GM18507 (cell line): ENCODE data around the gene AFTPH.

Source experiments
- DNase-seq: peaks from one replicate; pipeline ENCODE4 v3.0.0; 2011; ENCODE audit warnings: low read depth; ENCODE audit not compliant: insufficient read length; ENCODE audit errors: extremely low spot score
- FAIRE-seq: peaks from 2 replicates; lab custom pipeline; 2011; peaks lifted over from hg19 to GRCh38; lab: Jason Lieb, UNC

The AFTPH gene, protein sequence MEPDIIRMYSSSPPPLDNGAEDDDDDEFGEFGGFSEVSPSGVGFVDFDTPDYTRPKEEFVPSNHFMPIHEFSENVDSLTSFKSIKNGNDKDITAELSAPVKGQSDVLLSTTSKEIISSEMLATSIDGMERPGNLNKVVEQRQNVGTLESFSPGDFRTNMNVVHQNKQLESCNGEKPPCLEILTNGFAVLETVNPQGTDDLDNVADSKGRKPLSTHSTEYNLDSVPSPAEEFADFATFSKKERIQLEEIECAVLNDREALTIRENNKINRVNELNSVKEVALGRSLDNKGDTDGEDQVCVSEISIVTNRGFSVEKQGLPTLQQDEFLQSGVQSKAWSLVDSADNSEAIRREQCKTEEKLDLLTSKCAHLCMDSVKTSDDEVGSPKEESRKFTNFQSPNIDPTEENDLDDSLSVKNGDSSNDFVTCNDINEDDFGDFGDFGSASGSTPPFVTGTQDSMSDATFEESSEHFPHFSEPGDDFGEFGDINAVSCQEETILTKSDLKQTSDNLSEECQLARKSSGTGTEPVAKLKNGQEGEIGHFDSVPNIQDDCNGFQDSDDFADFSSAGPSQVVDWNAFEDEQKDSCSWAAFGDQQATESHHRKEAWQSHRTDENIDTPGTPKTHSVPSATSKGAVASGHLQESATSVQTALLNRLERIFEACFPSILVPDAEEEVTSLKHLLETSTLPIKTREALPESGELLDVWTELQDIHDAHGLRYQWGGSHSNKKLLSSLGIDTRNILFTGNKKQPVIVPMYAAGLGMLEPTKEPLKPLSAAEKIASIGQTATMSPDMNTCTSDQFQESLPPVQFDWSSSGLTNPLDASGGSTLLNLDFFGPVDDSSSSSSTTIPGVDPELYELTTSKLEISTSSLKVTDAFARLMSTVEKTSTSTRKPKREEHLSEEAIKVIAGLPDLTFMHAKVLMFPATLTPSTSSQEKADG

DNA sequence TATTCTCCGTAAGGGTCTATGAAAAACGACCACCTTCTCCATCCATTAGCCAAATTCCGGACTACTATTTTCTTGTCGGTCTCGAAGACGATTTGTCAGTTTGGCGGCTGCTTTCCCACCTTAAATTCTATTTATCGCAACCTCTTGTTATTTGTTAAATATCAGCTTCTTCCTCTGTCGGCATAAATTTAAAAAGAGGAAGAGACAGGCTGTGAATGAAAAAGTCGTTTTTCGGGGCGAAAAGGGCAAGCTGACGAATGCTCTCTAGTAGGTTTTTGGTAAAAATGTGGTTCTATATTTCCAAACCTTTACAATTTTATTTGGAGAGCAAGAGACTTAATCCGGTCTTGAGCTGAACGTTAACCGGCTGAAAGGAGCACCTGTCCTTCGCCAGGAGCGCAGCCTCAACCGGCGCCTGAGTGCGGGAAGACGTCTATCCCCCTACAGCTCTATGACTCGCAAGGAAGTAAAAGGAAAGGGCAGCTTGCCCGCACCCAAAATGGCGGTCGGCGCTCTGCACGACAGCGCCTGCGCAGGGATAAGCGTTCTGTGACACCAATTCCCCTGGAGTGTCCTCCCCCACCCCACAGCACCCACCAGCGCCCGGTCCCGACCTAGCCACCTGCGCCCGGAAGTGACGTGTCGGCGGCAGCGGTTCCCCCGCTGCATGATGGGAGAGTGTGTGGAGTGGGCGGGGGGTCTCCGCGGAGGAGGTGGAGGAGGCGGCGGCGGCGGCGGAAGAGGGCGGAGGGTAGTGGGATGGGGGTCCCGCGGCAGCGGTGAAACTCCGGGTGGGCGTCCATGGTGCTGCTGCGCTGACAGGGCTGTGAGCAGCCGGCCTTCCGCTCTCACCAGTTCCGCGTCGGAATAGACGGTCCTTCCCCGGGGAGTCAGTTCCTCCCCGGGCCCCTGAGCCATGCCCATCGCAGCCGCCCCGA, at the start of gene AFTPH:
AFTPH (plus strand) TSS at position 663 of the 938 bp plus-strand sequence. CDS start 27,147 bp downstream, outside the sequence.
- FAIRE-seq (peak; percentile 97), DNase-seq (peak; percentile 97)

DNA sequence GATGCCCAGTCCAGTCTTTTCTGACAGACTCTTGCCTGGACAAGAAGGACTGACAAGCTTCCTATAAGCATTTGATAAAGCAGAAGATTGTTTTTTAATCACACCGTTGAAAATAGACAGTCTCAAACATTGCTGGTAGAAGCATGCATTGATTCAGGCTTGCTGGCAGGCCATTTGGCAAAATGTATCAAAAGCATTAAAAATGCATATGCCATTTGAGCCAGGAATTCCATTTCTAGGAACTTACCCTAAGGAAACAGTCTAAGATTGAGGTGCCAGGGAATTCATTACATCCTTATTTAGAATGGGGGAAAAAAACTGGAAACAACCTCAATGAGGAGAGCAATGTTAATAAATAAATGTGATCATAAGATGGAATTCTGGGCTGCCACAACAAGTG, 49.5 kb upstream of the AFTPH start:
- FAIRE-seq (no peak), DNase-seq (no peak)

DNA sequence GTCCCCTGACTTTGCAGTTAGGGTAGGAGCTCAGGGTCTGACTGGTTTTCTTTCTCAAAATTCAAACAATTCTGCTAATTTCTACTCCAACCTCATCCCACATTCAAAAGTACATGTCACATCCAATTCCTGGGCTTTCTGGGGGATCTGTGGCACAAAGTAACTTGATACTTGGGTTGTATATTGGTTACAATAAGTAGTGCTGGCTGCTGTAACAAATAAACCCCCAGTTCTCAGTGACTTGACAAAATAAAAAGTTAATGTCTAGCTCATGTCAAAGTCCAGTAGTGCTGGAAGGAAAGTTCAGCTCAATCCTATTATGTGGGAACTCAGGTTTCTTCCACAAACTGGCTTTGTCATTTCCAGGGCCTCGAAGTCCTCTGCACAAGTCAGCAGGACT, 47.1 kb upstream of the AFTPH start:
- no peak for DNase-seq
- FAIRE-seq: no peak

GRCh38 chr2:64477979-64478378, 46.1 kb upstream of the AFTPH start:
- FAIRE-seq (no peak), DNase-seq (no peak)

DNA sequence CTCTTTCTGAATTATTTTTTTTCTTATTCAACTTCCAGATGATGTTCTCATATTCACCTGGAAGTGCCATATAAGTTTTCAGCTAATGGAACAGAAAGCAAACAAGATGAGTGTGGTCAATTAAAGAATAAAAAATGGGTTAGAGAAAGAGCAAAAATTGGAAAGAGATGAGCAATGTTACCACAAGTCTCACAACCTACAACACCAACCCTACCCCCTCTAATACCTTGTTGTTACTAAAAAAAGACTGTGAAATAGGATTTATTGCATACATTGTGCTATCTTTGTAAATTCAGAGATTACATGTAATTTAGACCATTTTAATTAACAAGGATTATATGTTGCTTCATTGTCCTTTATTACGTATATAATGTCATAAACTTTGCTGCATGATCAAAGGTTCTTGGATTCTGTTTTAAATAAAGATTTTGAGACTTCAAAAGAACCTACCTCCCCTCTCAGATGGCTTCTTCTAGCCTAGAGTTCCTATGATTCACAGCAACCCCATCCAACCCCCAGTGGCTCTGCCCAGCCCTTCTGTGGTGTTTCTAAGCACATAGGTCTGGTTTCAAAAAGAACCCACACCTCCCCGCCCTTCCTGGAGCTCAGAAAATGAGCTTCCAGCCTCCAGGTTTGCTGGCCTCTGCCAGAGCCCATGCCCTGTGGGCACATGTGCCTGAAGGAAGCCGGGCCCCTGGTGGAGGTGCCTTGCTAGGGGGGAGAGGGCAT, 45.5 kb upstream of the AFTPH start:
- no peak for DNase-seq
- no peak for FAIRE-seq

GRCh38 chr2:64479259-64480117, 44.6 kb upstream of the AFTPH start:
- no peak for FAIRE-seq

DNA sequence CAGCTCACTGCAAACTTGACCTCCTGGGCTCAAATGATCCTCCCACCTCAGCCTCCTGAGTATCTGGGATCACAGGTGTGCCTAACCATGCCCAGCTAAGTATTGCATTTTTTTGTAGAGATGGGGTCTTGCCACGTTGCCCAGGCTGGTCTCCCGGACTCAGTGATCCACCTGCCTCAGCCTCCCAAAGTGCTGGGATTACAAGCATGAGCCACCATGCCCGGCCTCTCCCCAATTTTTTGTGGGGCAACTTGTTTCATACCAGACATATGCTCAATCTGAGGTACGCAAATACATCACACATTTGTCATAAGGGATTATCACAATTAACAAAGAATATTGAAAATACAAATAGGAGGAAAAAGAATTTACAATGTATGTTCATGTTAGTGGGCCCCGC, 42.5 kb upstream of the AFTPH start:
- DNase-seq (no peak), FAIRE-seq (no peak)

More at GRCh38 chr2:64479259-64480117, 44.6 kb upstream of the AFTPH start:
- no peak for DNase-seq

- no peak for FAIRE-seq
- DNase-seq: no peak
Measured at GRCh38 chr2:64482243-64482642, 41.9 kb upstream of the AFTPH start.

- DNase-seq: no peak
- no peak for FAIRE-seq
Measured at GRCh38 chr2:64482765-64483504, 41.2 kb upstream of the AFTPH start.

- FAIRE-seq: no peak
Measured at GRCh38 chr2:64485331-64485730, 38.8 kb upstream of the AFTPH start.

DNA sequence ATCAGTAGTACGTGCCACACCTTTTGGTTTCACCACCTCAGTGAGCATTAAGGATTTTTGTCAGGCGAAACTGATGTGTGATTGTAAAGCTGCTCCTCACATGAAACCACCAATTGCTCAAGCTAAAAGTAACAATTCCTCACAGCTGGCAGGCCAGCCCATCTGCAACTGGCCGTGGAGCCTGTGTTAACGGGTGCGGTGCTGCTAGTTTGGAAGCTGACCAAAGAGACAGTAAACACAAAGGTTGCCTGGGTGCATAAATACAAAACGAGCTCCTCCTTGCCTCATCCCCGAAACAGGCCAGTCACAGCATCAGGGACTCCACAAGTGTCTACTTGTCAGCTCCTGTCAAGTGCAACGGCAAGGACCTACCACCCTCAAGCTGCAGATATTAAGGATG, 38.2 kb upstream of the AFTPH start:
- DNase-seq: no peak
- FAIRE-seq: no peak

More at GRCh38 chr2:64485331-64485730, 38.8 kb upstream of the AFTPH start:
- no peak for DNase-seq

GRCh38 chr2:64487256-64488049, 36.7 kb upstream of the AFTPH start:
- no peak for DNase-seq
- FAIRE-seq: no peak

DNA sequence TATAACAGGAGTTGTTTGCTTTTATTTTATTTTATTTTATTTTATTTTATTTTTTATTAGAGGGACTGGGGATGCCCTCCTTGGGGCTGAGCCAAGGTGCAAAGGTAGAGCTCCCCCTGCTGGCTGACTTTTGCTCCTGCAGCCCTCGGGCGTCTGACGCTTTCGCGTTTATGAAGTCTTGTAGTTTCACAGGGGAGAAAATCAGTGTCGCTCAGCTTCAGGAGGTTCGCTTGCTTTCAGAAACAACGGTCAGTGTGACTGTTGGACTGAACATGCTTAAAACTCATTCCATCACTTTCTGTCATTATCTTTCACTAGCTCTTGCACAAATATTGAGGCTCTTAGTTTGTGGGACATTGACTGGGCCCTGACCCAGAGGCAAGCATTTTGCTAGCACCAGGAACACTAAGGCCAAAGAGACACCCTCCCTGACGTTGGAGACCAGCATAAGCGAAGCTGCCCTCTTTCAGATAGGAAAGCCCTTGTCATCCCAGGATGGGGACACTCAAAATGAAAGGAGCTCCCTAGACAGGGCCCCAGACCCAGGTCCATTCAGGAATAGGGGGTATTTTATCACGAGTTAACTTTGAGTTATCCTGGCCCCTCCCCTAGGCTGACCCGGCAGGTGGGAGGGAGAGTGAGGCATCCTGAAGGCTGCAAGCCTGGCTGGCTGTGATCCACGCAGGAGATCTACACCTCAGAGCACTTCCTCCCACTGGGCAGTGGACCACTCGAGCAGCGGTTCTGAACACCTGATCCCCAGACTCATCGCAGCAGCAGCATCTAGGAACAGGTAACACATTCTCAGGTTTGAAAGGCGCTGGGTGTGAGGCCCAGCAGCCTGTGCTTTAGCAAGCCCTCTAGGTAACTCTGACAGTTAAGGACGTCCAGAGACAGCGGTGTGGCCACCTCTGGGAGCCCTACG, 35.8 kb upstream of the AFTPH start:
- FAIRE-seq: peak; percentile 78

DNA sequence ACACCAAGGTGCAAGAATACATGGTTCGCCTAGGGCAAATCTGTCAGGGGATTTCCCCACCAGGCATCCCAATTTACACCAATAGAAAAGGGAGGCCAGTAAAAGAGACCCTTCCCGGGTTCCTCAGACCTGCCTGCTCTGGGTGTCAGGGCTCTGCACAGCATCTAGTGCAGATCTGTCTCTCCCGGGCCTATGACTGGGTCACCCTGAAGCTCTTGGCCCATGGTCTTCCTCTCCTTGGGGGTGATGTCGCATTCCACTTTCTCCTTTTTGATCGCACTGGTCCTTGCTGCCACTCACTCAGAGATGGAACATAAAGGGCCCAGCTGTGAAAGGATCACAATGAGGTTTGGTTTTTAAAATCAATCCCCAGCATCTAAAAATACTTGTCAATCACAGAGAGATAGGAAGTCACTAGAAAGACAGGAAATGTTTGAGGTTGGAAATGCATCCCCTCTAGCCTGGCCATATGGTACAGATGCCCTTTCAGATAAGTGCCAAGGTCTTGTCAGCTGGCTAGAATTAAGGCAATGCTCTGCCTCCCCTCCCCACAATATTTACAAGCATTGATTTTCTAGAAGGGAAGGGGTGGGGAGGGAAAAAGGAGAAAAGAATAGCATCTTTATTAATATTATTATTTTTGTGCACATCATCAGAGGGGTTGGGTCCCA, 34.9 kb upstream of the AFTPH start:
- FAIRE-seq (no peak), DNase-seq (no peak)

More for the DNA sequence above, 35.8 kb upstream of the AFTPH start:
- peak; percentile 57 for DNase-seq

- DNase-seq (no peak), FAIRE-seq (no peak)
Measured at GRCh38 chr2:64491426-64491825, 32.7 kb upstream of the AFTPH start.
